ENCODE measurements around the gene DAPK2.
"Not testable (repeated sequence)": the region's sequence is repeated elsewhere in the genome, so short reads cannot be mapped to it uniquely, and the experiment has no call there.

Gene DAPK2

GRCh38 chr15:63970621-63971426 is 75.5 kb downstream of the DAPK2 start:
- no peak for DNase-seq

DNA sequence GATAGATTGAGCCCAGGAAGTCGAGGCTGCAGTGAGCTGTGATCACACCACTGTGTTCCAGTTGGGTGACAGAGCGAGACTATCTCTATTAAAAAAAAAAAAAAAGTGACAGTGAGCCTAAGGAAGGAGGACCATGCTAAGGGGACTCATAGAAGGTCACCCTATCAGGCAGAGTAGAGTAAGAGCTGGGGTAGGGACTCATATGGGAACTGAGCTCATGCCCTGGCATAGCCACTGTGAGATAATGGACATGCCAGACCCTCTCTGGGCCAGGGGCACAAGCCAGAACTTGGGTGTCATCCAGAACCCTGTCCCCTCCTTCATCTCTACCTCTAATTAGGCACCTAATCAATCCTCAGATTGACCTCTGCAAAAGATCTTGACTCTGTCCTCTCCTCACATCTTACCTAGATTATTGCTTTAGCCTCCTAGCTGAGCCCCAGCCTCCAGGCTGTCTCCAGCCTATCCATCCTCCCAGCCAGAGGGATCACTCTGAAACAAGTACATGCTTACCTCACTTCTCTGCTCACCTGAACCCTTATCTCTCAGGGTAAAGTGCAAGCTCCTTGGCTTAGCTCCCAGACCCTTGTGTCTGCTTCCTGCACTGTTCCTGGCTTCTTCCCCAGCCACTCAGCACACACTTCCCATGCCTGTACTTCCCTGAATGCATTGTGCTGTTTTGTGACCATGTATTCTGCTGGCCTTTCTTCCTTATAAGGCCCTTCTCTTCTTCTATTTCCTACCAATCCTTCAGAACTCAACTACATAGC is 76.4 kb downstream of the DAPK2 start:
- DNase-seq, result no peak

GRCh38 chr15:63968700-63969099 is 77.6 kb downstream of the DAPK2 start:
- no peak for DNase-seq

DNA sequence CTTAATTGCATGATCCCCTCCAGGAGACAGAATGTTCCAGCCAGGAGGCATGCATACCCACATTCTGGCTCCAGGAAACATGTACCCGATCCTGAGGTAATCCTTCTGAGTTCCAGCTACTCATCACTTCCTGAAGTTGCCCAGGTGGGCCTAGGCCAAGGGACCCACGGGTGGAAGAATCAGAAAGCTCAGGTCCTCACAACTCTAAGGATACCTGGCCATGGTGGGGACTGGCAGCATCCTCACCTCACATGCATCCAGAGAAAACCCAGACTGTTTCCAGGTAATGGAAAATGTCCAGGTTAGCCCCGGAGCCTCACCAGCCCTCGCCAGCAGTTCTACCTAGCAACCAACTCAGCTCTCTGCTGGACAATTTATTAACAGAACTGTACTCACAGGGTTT is 78.2 kb downstream of the DAPK2 start:
- DNase-seq, result no peak

DNA sequence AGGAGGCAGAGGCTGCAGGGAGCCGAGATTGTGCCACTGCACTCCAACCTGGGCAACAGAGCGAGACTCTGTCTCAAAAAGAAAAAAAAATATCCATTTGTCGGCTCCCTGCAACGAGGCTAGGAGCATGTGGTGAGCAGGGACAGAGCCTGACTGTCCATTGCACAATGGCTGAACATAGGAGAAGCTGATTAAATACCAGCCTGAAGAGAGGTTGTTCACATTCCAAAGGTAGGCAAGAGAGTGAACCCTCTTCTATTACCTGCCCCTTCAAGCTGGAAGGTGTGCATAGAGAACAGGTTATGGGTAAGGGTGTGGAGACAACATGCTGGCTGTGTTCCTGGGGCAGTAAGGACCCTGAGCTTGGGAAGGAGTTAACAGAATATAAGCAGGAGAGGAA is 78.7 kb downstream of the DAPK2 start:
- no peak for DNase-seq

DNA sequence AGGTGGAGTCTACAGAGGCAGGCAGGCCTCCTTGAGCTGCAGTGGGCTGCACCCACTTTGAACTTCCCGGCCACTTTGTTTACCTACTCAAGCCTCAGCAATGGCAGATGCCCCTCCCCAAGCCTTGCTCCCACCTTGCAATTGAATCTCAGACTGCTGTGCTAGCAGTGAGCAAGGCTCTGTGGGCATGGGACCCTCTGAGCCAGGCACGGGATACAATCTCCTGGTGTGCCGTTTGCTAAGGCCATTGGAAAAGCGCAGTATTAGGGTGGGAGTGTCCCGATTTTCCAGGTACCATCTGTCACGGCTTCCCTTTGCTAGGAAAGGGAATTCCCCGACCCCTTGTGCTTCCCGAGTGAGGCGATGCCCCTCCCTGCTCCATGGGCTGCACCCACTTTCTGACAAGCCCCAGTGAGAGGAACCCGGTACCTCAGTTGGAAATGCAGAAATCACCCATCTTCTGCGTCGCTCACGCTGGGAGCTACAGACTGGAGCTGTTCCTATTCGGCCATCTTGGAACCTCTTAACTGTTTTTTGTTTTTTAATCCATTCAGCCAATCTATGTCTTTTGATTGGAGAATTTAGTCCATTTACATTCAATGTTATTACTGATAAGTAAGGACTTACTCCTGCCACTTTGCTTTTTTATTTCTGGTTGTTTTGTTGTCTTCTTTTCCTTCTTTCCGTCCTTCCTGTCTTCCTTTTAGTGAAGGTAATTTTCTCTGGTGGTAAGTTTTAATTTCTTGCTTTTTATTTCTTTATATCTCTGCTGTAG is 83.2 kb downstream of the DAPK2 start:
- not testable (repeated sequence) for DNase-seq

DNA sequence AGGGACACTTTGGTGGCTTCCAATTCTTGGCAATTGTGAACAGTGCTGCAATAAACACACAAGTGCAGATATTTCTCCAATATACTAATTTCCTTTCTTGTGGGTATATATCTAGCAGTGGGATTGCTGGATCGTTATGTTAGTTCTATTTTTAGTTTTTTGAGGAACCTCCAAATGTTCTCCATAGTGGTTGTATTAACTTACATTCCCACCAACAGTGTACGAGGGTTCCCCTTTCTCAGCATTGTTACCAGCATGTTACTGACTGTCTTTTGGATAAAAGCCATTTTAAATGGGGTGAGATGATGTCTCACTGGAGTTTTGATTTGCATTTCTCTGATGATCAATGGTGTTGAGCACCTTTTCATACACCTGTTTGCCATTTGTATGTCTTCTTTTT is 92.8 kb downstream of the DAPK2 start:
- no peak for DNase-seq

GRCh38 chr15:63950911-63951481 is 95.3 kb downstream of the DAPK2 start:
- no peak for DNase-seq

- DNase-seq, result no peak
These were observed 97.3 kb downstream of the DAPK2 start for GRCh38 chr15:63948971-63949370.

- DNase-seq, result no peak
These were observed 97.8 kb downstream of the DAPK2 start for GRCh38 chr15:63948436-63948835.

DNA sequence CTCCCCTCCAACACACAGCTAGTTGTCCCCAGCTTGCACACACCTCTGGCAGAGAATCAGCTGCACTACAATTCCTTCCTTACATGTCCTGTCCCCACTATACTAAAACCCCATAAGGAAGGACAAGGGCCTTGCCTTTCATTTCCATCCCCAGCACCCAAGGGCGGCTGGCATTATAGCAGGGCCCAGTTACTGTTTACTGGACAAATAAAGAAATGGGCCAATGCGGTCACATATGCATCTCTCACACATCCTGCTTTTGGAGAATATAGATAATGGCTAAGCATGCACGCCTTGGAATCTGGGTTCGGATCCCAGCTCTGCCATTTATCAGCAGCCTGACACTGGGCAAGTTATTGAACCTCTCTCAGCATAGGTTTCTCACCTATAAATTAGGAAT is 99.1 kb downstream of the DAPK2 start:
- DNase-seq, result no peak

DNA sequence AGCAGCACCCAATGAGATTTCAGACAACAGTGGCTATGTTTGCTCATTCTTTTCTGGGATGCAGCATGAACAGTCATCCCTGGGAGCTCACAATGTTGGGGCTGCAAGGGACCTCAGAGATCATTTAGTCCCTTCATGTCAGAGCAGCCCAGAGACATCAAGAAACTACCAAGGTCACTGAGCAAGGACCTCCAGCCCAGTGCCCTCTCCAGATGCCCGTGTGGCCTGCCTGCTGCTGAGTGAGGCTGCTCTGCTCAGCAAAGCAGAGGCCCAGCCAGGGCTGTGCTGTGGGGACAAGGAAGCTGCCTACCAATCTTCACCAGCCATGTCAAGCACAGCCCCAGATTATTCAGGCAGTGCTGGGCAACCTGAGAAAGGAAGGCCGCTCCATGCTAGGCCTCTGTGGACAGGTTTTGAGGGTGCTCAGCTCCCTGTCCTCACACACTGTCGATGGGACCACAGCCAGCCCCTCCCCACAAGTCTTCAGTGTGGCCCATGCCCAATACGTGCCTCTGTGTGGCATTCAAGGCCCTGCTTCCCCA is 99.7 kb downstream of the DAPK2 start:
- DNase-seq, result no peak

- no peak for DNase-seq
These were observed 100.4 kb downstream of the DAPK2 start for GRCh38 chr15:63945838-63946298.

GRCh38 chr15:63945007-63945788 is 101.1 kb downstream of the DAPK2 start:
- no peak for DNase-seq

GRCh38 chr15:63944681-63944955 is 101.7 kb downstream of the DAPK2 start:
- no peak for DNase-seq

DNA sequence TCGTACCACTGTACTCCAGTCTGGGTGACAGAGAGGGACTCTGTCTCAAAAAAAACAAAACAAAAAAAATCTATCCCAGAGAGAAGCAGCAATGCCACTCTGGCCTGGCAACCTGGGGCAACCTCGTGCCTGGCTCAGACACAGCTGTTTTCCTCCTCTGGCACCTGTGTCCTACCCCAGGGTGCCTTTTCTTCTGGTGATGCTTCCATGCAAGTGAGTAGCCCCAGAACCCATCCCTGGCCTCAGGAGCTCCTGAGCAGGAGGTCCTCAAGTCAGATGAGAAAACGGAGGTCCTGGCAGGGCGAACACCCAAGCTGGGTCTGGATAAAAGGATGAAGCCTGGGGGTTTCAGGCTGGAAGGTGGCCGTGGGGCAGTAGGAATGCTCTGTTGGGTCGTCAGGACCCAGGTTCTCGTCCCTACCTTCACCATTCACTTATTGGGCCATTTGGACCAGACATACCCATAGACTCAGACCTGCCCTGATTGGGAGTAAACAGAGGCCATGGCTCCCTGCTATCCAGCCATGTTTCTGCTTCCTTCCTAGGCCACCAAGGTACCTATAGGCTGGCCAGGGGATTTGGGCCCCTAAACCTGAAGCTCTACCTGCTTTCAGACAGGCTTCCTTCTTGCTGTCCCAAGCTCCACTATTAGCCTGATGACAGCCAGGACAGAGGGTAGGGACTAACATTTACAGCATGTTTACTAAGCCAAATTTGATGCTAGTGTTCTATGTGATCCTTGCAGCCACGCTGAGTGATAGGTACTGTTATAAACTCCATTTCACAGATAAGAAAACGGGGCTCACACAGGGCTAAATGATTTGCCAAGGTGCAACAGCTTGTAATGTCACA is 102.2 kb downstream of the DAPK2 start:
- DNase-seq, result no peak

GRCh38 chr15:63942486-63943365 is 103.6 kb downstream of the DAPK2 start:
- DNase-seq, result no peak

DNA sequence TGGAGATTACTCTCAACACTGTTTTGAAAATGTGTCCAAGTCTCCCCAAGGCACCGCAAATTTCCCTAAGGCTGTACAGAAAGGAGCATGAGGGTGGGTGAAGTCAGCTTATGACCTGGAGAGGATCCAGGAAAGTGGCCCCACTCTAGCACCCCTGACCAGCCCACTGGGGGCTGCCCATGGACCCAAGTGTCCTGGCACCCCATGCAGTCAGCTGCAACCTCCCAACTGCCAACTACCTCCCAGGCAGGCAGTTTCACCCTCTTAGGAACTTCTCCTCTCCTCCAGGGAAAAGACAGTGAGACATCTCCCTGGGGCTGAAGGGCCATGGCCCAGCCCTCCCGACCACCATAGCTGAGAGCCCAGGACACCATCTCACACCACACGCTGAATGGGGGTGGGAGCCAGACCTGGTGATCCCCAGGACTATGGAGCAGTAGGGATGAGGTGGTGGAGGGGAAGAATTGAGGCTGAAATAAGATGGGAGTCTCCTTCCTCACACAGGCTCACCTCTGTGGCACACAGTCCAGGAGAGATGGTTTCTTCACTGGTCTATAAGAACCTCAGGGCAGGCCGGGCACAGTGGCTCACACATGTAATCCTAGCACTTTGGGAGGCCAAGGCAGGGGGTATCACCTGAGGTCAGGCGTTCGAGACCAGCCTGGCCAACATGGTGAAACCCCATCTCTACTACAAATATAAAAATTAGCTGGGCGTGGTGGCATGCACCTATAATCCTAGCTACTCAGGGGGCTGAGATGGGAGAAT is 104.4 kb downstream of the DAPK2 start:
- DNase-seq, result no peak

DNA sequence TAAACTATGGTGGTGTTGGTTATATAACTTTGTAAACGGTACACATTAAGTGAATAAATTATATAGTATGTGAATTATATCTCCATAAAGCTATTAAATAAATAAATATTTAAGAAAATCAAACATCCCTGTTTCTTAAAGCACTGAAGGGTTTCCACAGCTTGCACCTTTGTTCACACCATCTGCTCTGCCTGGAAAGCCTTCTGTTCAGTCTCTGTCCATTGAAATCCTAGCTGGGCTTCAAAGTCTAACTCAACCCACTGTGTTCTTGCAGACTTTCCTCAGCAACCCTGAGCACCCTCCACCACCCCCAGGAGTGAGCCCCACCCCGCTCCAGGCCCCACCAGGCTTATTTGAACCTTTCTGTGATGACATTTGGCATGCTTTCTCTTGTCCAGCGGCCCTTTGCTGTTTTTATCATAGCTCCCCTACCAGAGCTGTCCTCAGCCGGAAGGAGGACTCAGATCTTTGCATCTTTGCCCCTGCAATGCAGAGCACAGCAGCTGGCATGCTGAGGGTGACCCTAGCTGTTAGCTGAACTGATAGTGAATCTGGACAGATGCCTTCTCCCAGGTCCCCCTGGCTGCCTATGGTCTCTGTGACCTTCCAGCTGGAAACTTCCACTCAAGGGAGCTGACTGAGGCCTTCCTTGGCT is 105.2 kb downstream of the DAPK2 start:
- no peak for DNase-seq

Measured in KG1 (cell line).